ENCODE results near the gene ZBTB16. TPM values are rescaled to one million over a fixed set of nuclear protein-coding genes. Genes with fewer than 3 reads are reported as not detected.
A peak's percentile ranks its signal among the peaks of the same experiment; 100 is the strongest.

Gene ZBTB16
- total RNA-seq, 1 donor from 2014 or later = 64.5 TPM

GRCh38 chr11:114068327-114068726 is 8.8 kb downstream of the ZBTB16 start:
- H3K4me3 ChIP-seq = peak overlapping the region; percentile 100
- TF ChIP-seq, protein P1, sequence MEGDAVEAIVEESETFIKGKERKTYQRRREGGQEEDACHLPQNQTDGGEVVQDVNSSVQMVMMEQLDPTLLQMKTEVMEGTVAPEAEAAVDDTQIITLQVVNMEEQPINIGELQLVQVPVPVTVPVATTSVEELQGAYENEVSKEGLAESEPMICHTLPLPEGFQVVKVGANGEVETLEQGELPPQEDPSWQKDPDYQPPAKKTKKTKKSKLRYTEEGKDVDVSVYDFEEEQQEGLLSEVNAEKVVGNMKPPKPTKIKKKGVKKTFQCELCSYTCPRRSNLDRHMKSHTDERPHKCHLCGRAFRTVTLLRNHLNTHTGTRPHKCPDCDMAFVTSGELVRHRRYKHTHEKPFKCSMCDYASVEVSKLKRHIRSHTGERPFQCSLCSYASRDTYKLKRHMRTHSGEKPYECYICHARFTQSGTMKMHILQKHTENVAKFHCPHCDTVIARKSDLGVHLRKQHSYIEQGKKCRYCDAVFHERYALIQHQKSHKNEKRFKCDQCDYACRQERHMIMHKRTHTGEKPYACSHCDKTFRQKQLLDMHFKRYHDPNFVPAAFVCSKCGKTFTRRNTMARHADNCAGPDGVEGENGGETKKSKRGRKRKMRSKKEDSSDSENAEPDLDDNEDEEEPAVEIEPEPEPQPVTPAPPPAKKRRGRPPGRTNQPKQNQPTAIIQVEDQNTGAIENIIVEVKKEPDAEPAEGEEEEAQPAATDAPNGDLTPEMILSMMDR (IDR thresholded peaks at IDR 0.05; ENCODE audit: borderline replicate concordance) = no peak
- H3K27me3 ChIP-seq (ENCODE audit: low read depth) = no peaks in the 10 kb centered on the region

DNA sequence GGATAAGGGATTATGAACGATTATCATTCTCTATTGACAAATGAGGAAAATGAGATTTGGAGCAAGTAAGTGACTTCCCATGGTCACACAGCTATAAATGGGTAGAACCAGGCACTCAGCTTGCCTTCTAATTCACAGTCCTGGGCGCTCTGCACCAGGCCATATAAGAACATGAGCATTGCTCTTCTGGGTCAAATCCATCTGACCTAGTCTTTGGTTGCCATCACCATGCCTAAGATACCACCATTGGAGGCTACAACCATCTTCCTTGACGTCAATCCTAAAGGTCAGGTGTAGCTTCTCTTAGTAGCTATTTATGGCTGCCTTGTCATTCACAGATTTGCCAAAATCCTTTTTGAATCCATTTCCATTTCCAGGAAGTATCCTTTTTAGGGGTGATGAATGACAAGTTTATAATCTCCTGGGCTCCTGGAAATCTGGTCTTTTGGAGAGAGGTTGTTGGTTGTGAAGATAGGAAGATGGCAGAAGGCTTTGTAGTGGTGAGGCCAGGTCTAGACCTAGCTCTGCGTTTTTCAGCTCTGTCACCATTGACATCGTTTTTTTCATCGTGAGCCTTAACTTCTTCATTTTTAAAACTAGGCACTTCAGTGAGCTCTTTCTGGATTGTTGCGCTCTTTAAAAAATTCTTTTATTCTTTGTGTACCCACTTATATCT is 11.1 kb downstream of the ZBTB16 start:
- Histone ChIP-seq H3K27ac (replicated peaks) (peak overlapping the region; percentile 90), H3K27me3 (ENCODE audit: low read depth) (no peaks in the 10 kb centered on the region), H3K4me1 (peaks cover 98% of the 10 kb centered on the region), H3K4me3 (peak overlapping the region; percentile 49), H3K9me3 (replicated peaks) (no peaks in the 10 kb centered on the region), H3K36me3 (peaks cover 72% of the 10 kb centered on the region)
- intact Hi-C loops (cut with micrococcal nuclease) = loop anchor here (10.0 kb wide), 1 partner anchor 104 kb away; no protein-coding TSS in a partner anchor
- TF ChIP-seq, protein P1 (IDR thresholded peaks at IDR 0.05; ENCODE audit: borderline replicate concordance) = no peak
- DNase-seq = no peak

More at GRCh38 chr11:114068327-114068726, 8.8 kb downstream of the ZBTB16 start:
- DNase-seq = no peak
- intact Hi-C loops (cut with micrococcal nuclease) = no loop called here
- Histone ChIP-seq H3K27ac (replicated peaks) (peak overlapping the region; percentile 100), H3K9me3 (replicated peaks) (no peaks in the 10 kb centered on the region), H3K4me1 (peaks cover 98% of the 10 kb centered on the region), H3K36me3 (peaks cover 77% of the 10 kb centered on the region)

DNA sequence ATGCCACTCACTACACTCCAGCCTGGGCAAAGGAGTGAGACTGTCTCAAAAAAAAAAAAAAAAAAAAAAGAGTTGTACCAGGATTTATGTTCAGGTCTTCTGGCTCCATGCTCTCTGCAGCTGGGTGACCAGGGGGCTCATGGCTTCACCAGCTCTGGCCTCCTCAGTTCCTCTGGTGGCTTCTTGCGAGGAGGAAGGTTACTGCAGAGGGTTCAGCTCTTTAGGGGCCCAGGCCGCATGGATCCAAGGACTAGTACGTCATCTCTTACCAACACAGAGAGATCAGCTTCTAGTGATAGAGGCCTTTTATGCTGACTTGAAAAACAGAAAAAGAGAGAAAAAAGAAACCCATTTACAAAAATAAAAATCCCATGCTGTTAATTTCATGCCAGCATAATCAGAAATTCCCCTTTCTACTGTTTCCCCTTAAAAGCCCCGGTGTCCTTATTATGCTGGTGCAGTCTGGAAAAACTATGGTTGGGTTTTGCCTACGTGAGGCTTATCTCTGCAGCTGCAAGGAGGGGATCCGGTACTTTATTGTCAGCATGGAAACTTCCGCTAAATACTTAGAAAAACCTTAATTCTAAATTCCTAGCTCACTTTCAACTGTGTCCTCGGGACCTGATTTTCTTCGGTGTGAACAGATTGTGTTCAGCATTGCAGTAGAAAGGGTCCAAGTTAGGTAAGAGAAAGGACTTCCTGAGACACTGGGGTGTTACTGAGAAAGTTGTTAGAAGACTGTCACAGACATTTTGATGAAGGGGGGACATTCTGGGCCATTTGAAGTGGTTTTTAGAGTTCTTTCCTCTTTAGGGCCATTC is 13.7 kb downstream of the ZBTB16 start:
- H3K4me1 ChIP-seq = peaks cover 98% of the 10 kb centered on the region
- H3K9me3 ChIP-seq (replicated peaks) = no peaks in the 10 kb centered on the region
- H3K36me3 ChIP-seq = peaks cover 70% of the 10 kb centered on the region
- peak overlapping the region; percentile 49 for H3K4me3 ChIP-seq
- H3K27ac ChIP-seq (replicated peaks) = peak overlapping the region; percentile 90
- H3K27me3 ChIP-seq (ENCODE audit: low read depth) = no peaks in the 10 kb centered on the region
- TF ChIP-seq, protein P1 (IDR thresholded peaks at IDR 0.05; ENCODE audit: borderline replicate concordance) = no peak
- intact Hi-C loops (cut with micrococcal nuclease) = loop anchor here (10.0 kb wide), 1 partner anchor 102 kb away; no protein-coding TSS in a partner anchor
- no peak for DNase-seq

DNA sequence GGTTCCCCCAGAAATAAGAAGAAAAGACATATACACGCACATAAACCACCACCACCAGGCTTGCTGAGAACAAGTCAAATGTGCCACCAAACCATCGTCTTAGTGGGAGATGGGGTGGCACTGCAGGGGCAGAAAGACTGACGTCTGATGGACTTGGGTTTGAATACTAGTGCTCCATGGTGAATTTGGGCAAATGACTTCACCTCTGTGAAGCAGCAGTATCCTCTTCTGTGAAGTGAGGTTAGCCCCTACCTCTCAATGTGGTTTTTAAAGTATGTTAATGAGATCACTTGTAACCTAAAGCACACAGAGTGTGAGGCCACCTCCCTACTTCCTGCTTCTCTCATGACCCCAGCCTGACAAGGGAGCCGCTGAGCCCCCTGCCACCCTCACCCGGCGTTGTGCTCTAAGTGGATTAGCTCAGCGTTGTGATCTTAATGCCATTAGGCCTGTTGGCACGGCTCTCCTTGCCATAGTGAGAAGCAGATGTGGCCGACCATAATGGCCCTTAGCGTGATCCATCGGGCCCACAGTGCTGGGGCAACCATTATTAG is 14.4 kb downstream of the ZBTB16 start:
- TF ChIP-seq, protein P1 (IDR thresholded peaks at IDR 0.05; ENCODE audit: borderline replicate concordance) = no peak
- Histone ChIP-seq H3K9me3 (replicated peaks) (no peaks in the 10 kb centered on the region), H3K4me3 (peak overlapping the region; percentile 49), H3K27me3 (ENCODE audit: low read depth) (no peaks in the 10 kb centered on the region), H3K36me3 (peaks cover 69% of the 10 kb centered on the region), H3K4me1 (peaks cover 98% of the 10 kb centered on the region), H3K27ac (replicated peaks) (peak overlapping the region; percentile 90)
- DNase-seq = no peak
- intact Hi-C loops (cut with micrococcal nuclease) = loop anchor here (10.0 kb wide), 1 partner anchor 101 kb away; no protein-coding TSS in a partner anchor

GRCh38 chr11:114074546-114075343 is 15.2 kb downstream of the ZBTB16 start:
- DNase-seq = no peak
- Histone ChIP-seq H3K36me3 (peaks cover 61% of the 10 kb centered on the region), H3K4me1 (peaks cover 98% of the 10 kb centered on the region), H3K27me3 (ENCODE audit: low read depth) (no peaks in the 10 kb centered on the region), H3K27ac (replicated peaks) (peak overlapping the region; percentile 90), H3K4me3 (peak overlapping the region; percentile 49), H3K9me3 (replicated peaks) (no peaks in the 10 kb centered on the region)
- TF ChIP-seq, protein P1 (IDR thresholded peaks at IDR 0.05; ENCODE audit: borderline replicate concordance) = no peak
- intact Hi-C loops (cut with micrococcal nuclease) = loop anchor here (10.0 kb wide), 1 partner anchor 100 kb away; no protein-coding TSS in a partner anchor
